Loucy (cell line): ENCODE measurements around the gene SMIM15.
A peak's percentile ranks its signal among the peaks of the same experiment; 100 is the strongest.

Experiments
- H2AFZ ChIP-seq: fragments of 200-600 bp; sonication (generic); 2 replicates; pipeline ENCODE4 v1.6.0; 2016; ENCODE audit warnings: antibody characterized with exemption, mild to moderate bottlenecking, low read length, moderate library complexity
- H3F3A ChIP-seq: fragments of 200-600 bp; 2 replicates; pipeline ENCODE4 v1.6.0; 2016; ENCODE audit warnings: antibody characterized with exemption, low read depth, mild to moderate bottlenecking
- H3K27me3 ChIP-seq: fragments of 200-600 bp; sonication (generic); 2 replicates; pipeline ENCODE4 v1.6.1; 2014; ENCODE audit warnings: low read length, mild to moderate bottlenecking; ENCODE audit not compliant: insufficient read depth, poor library complexity, severe bottlenecking
- H3K36me3 ChIP-seq: fragments of 200-600 bp; sonication (generic); 2 replicates; pipeline ENCODE4 v1.6.1; 2016; ENCODE audit warnings: low read length; ENCODE audit not compliant: insufficient read depth
- H3K4me1 ChIP-seq: fragments of 200-600 bp; sonication (generic); 2 replicates; pipeline ENCODE4 v1.5.1; 2014; ENCODE audit warnings: low read length, mild to moderate bottlenecking; ENCODE audit not compliant: insufficient read depth, poor library complexity, severe bottlenecking
- H3K4me2 ChIP-seq: fragments of 200-600 bp; sonication (generic); 2 replicates; pipeline ENCODE4 v1.6.0; 2014; ENCODE audit warnings: antibody characterized with exemption, low read length, low read depth, mild to moderate bottlenecking; ENCODE audit not compliant: poor library complexity, severe bottlenecking
- H3K4me3 ChIP-seq: fragments of 200-600 bp; sonication (generic); 2 replicates; pipeline ENCODE4 v1.5.1; 2014; ENCODE audit warnings: low read length, mild to moderate bottlenecking, mixed read lengths; ENCODE audit not compliant: poor library complexity, severe bottlenecking
- H3K79me2 ChIP-seq: fragments of 200-600 bp; sonication (generic); 2 replicates; pipeline ENCODE4 v1.6.1; 2014; ENCODE audit warnings: low read length; ENCODE audit not compliant: insufficient read depth
- H3K9ac ChIP-seq: fragments of 200-600 bp; sonication (generic); 2 replicates; pipeline ENCODE4 v1.6.0; 2014; ENCODE audit warnings: mild to moderate bottlenecking, low read depth, low read length, moderate library complexity; ENCODE audit not compliant: poor library complexity, severe bottlenecking
- H3K9me2 ChIP-seq: fragments of 200-600 bp; sonication (generic); replicated peaks from 2 replicates; pipeline ENCODE4 v1.6.1; 2016; ENCODE audit warnings: low read depth, low read length, mixed read lengths
- H3K9me3 ChIP-seq: fragments of 200-600 bp; sonication (generic); 2 replicates; pipeline ENCODE4 v1.6.1; 2014; ENCODE audit warnings: mild to moderate bottlenecking, antibody characterized with exemption, low read length, low read depth; ENCODE audit not compliant: insufficient read depth
- H4K20me1 ChIP-seq: fragments of 200-600 bp; sonication (generic); 2 replicates; pipeline ENCODE4 v1.6.0; 2014; ENCODE audit warnings: antibody characterized with exemption, low read length, mild to moderate bottlenecking; ENCODE audit not compliant: insufficient read depth, poor library complexity, severe bottlenecking
- CTCF ChIP-seq: fragments of 200-600 bp; sonication (generic); conservative IDR thresholded peaks from 2 replicates; pipeline ENCODE4 v1.5.1; 2014; ENCODE audit warnings: mild to moderate bottlenecking, antibody characterized with exemption, low read length
- EZH2phosphoT487 ChIP-seq: fragments of 200-600 bp; IDR thresholded peaks from 2 replicates; pipeline ENCODE4 v1.6.1; 2018; ENCODE audit warnings: antibody characterized with exemption, mild to moderate bottlenecking, moderate library complexity, borderline replicate concordance

The SMIM15 gene

GRCh38 chr5:61159836-61160235, 2.4 kb downstream of the SMIM15 start:
- Histone ChIP-seq H3K9me2 (no peaks in the 10 kb centered on the region), H2AFZ (no peak overlapping the region), H3K4me2 (peak overlapping the region; percentile 30), H3F3A (no peaks in the 10 kb centered on the region), H3K9ac (no peak overlapping the region), H3K4me3 (no peak overlapping the region), H3K79me2 (no peaks in the 10 kb centered on the region), H3K27me3 (no peaks in the 10 kb centered on the region), H3K36me3 (no peaks in the 10 kb centered on the region), H3K9me3 (no peaks in the 10 kb centered on the region), H4K20me1 (no peaks in the 10 kb centered on the region), H3K4me1 (peaks cover 4% of the 10 kb centered on the region)
- TF ChIP-seq EZH2phosphoT487 (no peak), CTCF (no peak)

- TF ChIP-seq CTCF: no peak
- no peak for TF ChIP-seq EZH2phosphoT487
- Histone ChIP-seq H3K9ac (no peak overlapping the region), H4K20me1 (no peaks in the 10 kb centered on the region), H3K36me3 (no peaks in the 10 kb centered on the region), H3K4me1 (peaks cover 4% of the 10 kb centered on the region), H3K9me2 (no peaks in the 10 kb centered on the region), H3K79me2 (no peaks in the 10 kb centered on the region), H3K4me2 (no peak overlapping the region), H3K4me3 (no peak overlapping the region), H2AFZ (no peak overlapping the region), H3K9me3 (no peaks in the 10 kb centered on the region), H3K27me3 (no peaks in the 10 kb centered on the region), H3F3A (no peaks in the 10 kb centered on the region)
Measured at GRCh38 chr5:61159070-61159469, 3.2 kb downstream of the SMIM15 start.

- no peaks in the 10 kb centered on the region for H3K79me2 ChIP-seq
- no peaks in the 10 kb centered on the region for H3F3A ChIP-seq
- H3K4me1 ChIP-seq: no peaks in the 10 kb centered on the region
- no peaks in the 10 kb centered on the region for H3K9me2 ChIP-seq
- H2AFZ ChIP-seq: no peak overlapping the region
- no peak overlapping the region for H3K4me2 ChIP-seq
- H3K36me3 ChIP-seq: no peaks in the 10 kb centered on the region
- H4K20me1 ChIP-seq: no peaks in the 10 kb centered on the region
- H3K9ac ChIP-seq: no peak overlapping the region
- no peak overlapping the region for H3K4me3 ChIP-seq
- no peaks in the 10 kb centered on the region for H3K27me3 ChIP-seq
- no peak for TF ChIP-seq CTCF
- no peak for TF ChIP-seq EZH2phosphoT487
- no peaks in the 10 kb centered on the region for H3K9me3 ChIP-seq
Measured at GRCh38 chr5:61151893-61152292, 10.4 kb downstream of the SMIM15 start.
